Measurements from ENCODE around the gene C1QL2. TPM values are rescaled to one million over a fixed set of nuclear protein-coding genes. Genes with fewer than 3 reads are reported as not detected.

Gene C1QL2
- total RNA-seq, 1 experiment from 2014 or later, result 0.81 TPM

DNA sequence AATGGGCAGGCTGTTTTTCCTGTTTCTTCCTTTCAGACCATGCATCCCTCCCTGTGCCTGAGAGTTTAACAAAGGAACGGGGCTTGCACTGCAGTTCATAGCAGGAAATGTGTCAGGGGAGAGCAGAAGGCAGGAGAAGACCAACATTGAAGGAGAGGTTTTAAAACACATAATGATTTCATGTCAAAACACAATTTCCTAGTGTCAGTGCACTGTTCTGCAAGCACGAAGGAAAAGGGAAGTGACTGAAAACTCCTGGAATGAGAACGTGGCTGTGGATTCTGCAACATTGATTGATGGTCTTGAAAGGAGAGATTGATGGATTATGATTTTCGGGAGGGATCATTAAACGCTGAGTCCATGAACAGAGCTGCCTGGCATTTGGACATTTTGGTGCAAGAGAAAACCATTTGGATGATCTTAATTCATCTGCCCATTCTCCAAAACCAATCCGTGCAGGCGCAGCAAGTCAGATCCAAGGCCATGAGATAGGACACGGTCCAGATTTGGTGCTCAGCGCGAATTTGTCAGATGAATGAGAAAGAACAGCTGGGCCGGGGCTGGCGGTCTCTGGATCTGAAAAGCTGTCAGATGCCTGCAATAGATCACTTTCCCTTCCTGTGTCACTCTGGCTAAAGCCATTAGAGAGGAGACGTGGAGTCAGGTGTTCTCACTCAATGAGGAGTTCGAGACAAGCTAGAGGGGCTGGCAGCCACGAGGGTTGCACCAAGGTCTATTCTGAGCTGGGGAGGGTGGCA, 38.4 kb downstream of the C1QL2 start:
- H3K4ac ChIP-seq (ENCODE audit: low read depth, low read length), result no peak overlapping the region
- no peaks in the 10 kb centered on the region; the same call in 1 of the 2 replicates for H3K27me3 ChIP-seq (ENCODE audit: insufficient read depth, low read length)
- no peak overlapping the region for H3K27ac ChIP-seq (ENCODE audit: insufficient read length, low read depth, low read length)
- H3K79me1 ChIP-seq (ENCODE audit: insufficient read depth, low read depth, low read length, poor library complexity, severe bottlenecking), result no peaks in the 10 kb centered on the region
- Mint-ChIP-seq H3K36me3 (ENCODE audit: insufficient read depth in 1 of 3, low read depth in 3 of 3) (no peaks in the 10 kb centered on the region; a peak in 1 of 7 replicates), H3K4me1 (peaks cover 42 to 46% of the 10 kb centered on the region in 2 experiments), H3K27me3 (ENCODE audit: low read depth) (peaks cover 21% of the 10 kb centered on the region), H3K4me3 (no peak overlapping the region), H3K9me3 (no peaks in the 10 kb centered on the region), H3K27ac (peak overlapping the region in 1 of 3 experiments; percentile 38; a peak in 1 of 7 replicates)
- no peak overlapping the region for H2BK5ac ChIP-seq (ENCODE audit: insufficient read length, low read length)
- H4K20me1 ChIP-seq (ENCODE audit: control insufficient read depth, insufficient read depth, insufficient read length), result no peaks in the 10 kb centered on the region
- H2BK12ac ChIP-seq (ENCODE audit: insufficient read length, low read depth, low read length), result no peak overlapping the region
- no peak overlapping the region for H4K5ac ChIP-seq (ENCODE audit: insufficient read length, low read depth, low read length)
- no peak overlapping the region for H3K4me2 ChIP-seq (ENCODE audit: insufficient read depth, insufficient read length, low read length)
- H3K9me3 ChIP-seq (ENCODE audit: control insufficient read depth, low read depth, low read length), result no peaks in the 10 kb centered on the region
- H3K4me1 ChIP-seq (ENCODE audit: insufficient read depth, low read length), result no peaks in the 10 kb centered on the region; the same call in 1 of the 2 replicates
- H3K18ac ChIP-seq (ENCODE audit: insufficient read length, low read depth, low read length), result no peak overlapping the region
- peak; percentile 14 for DNase-seq
- H2AK5ac ChIP-seq (ENCODE audit: insufficient read length, low read length), result no peak overlapping the region
- H3K9ac ChIP-seq (ENCODE audit: extremely low read depth, insufficient read length, low read length), result no peak overlapping the region
- H3T11ph ChIP-seq (ENCODE audit: low read length), result no peak overlapping the region
- H3K56ac ChIP-seq (ENCODE audit: insufficient read length, low read depth, low read length), result no peak overlapping the region
- H3K14ac ChIP-seq (ENCODE audit: insufficient read depth, low read length), result no peak overlapping the region
- H2BK15ac ChIP-seq (ENCODE audit: low read depth, low read length), result no peak overlapping the region
- no peaks in the 10 kb centered on the region for H3K79me2 ChIP-seq (ENCODE audit: insufficient read depth, low read length)
- no peaks in the 10 kb centered on the region for H3K23me2 ChIP-seq (ENCODE audit: insufficient read length, low read depth, low read length, poor library complexity, severe bottlenecking)
- no peak overlapping the region for H2BK20ac ChIP-seq (ENCODE audit: low read depth, low read length, poor library complexity, severe bottlenecking)
- no peak overlapping the region for H3K23ac ChIP-seq (ENCODE audit: insufficient read length, low read depth, low read length)
- no peak overlapping the region for H2AFZ ChIP-seq (ENCODE audit: low read length)
- no peak overlapping the region for H4K91ac ChIP-seq (ENCODE audit: insufficient read length, low read depth, low read length)
- no peak overlapping the region for H4K8ac ChIP-seq (replicated peaks; ENCODE audit: insufficient read length, low read depth, low read length)
- no peak overlapping the region for H2BK120ac ChIP-seq (ENCODE audit: low read depth, low read length, poor library complexity, severe bottlenecking)
- no CpG with 5 or more reads among the region's 15 CpGs for WGBS (ENCODE audit: extremely low coverage, insufficient read length, low lambda C conversion rate)
- TF ChIP-seq, protein P1, sequence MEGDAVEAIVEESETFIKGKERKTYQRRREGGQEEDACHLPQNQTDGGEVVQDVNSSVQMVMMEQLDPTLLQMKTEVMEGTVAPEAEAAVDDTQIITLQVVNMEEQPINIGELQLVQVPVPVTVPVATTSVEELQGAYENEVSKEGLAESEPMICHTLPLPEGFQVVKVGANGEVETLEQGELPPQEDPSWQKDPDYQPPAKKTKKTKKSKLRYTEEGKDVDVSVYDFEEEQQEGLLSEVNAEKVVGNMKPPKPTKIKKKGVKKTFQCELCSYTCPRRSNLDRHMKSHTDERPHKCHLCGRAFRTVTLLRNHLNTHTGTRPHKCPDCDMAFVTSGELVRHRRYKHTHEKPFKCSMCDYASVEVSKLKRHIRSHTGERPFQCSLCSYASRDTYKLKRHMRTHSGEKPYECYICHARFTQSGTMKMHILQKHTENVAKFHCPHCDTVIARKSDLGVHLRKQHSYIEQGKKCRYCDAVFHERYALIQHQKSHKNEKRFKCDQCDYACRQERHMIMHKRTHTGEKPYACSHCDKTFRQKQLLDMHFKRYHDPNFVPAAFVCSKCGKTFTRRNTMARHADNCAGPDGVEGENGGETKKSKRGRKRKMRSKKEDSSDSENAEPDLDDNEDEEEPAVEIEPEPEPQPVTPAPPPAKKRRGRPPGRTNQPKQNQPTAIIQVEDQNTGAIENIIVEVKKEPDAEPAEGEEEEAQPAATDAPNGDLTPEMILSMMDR (conservative IDR thresholded peaks at IDR 0.05), result no peak
